DMS114 treated with DMSO at 0.1 percent for 48 hours (cell line): ENCODE measurements around the gene PSTK.
A peak's percentile ranks its signal among the peaks of the same experiment; 100 is the strongest.

Experiments used
- DNase-seq: peaks from one replicate; lab custom pipeline; 2025; ENCODE audit not compliant: unreplicated experiment; lab: John Stamatoyannopoulos, UW

PSTK gene

GRCh38 chr10:122980209-122981065 lies at the start of gene PSTK:
Gene PSTK, plus strand, starts transcription at chr10:122980401. Its CDS starts 79 bp downstream, at chr10:122980480.
- DNase-seq, result peak; percentile 85

- no peak for DNase-seq
These were observed 48.9 kb upstream of the PSTK start for GRCh38 chr10:122931088-122931906.

- no peak for DNase-seq
These were observed 40.9 kb upstream of the PSTK start for GRCh38 chr10:122939133-122939855.

GRCh38 chr10:122939856-122940543 lies 40.2 kb upstream of the PSTK start:
- no peak for DNase-seq

GRCh38 chr10:122949296-122949695 lies 30.9 kb upstream of the PSTK start:
- DNase-seq, result no peak

- peak; percentile 99 for DNase-seq
These were observed 26.1 kb upstream of the PSTK start, which contains the start of gene C10orf88 for GRCh38 chr10:122953902-122954730. Gene C10orf88, minus strand, starts transcription at chr10:122954227. Its CDS starts 49 bp downstream, at chr10:122954178.

GRCh38 chr10:122954731-122955050 lies 25.5 kb upstream of the PSTK start:
- DNase-seq, result no peak

- DNase-seq, result no peak
These were observed 24.3 kb upstream of the PSTK start for GRCh38 chr10:122955892-122956291.

GRCh38 chr10:122957474-122957873 lies 22.7 kb upstream of the PSTK start:
- no peak for DNase-seq

- DNase-seq, result no peak
These were observed 17.8 kb upstream of the PSTK start for GRCh38 chr10:122962405-122962804.

GRCh38 chr10:122966879-122967278 lies 13.3 kb upstream of the PSTK start:
- DNase-seq, result no peak

GRCh38 chr10:122968698-122969097 lies 11.5 kb upstream of the PSTK start:
- DNase-seq, result no peak

GRCh38 chr10:122974023-122974422 lies 6.2 kb upstream of the PSTK start:
- DNase-seq, result no peak

GRCh38 chr10:122974543-122975064 lies 5.6 kb upstream of the PSTK start:
- no peak for DNase-seq

GRCh38 chr10:122981066-122981464 lies 864 bp downstream of the PSTK start:
- peak; percentile 64 for DNase-seq

GRCh38 chr10:122983898-122984297 lies 3.7 kb downstream of the PSTK start:
- DNase-seq, result no peak

- DNase-seq, result no peak
These were observed 4.5 kb downstream of the PSTK start for GRCh38 chr10:122984708-122985107.

GRCh38 chr10:122986335-122986734 lies 6.1 kb downstream of the PSTK start:
- DNase-seq, result no peak

GRCh38 chr10:122988501-122988900 lies 8.3 kb downstream of the PSTK start:
- DNase-seq, result no peak

- DNase-seq, result no peak
These were observed 10.1 kb downstream of the PSTK start for GRCh38 chr10:122990278-122990677.
